ENCODE data around the gene NEK2. TPM values are rescaled to one million over a fixed set of nuclear protein-coding genes. Genes with fewer than 3 reads are reported as not detected.
"Not testable (repeated sequence)": the region's sequence is repeated elsewhere in the genome, so short reads cannot be mapped to it uniquely, and the experiment has no call there.

Gene NEK2
- total RNA-seq (0.81 TPM), polyA plus RNA-seq (1 to 10 TPM in 3 of 4 donors, under 1 TPM in 1; 0.98 to 1.5 (median 1.5) TPM)

GRCh38 chr1:211675230-211676105 is at the start of gene NEK2:
Gene NEK2, minus strand, starts transcription at chr1:211675621. Its CDS starts 142 bp downstream, at chr1:211675479.
- no peaks in the 10 kb centered on the region for H3K9me3 ChIP-seq (ENCODE audit: control insufficient read depth in 2 of 2, low read length in 2 of 2)
- H3K4me1 ChIP-seq (ENCODE audit: control insufficient read depth, insufficient read depth, low read length, poor library complexity, severe bottlenecking): peaks cover 9% of the 10 kb centered on the region
- Mint-ChIP-seq H3K4me1 (peaks cover 8 to 21% (median 16%) of the 10 kb centered on the region in 4 donors), H3K9me3 (no peaks in the 10 kb centered on the region), H3K4me3 (peak within 1 kb of the TSS; percentile 91 to 96 (median 93)), H3K27ac (peak within 1 kb of the TSS; percentile 38 to 92 (median 87)), H3K36me3 (no peaks in the 10 kb centered on the region), H3K27me3 (peaks cover 5% of the 10 kb centered on the region)
- H3K27me3 ChIP-seq (ENCODE audit: control insufficient read depth, insufficient read depth, low read length): no peaks in the 10 kb centered on the region
- H3K36me3 ChIP-seq (ENCODE audit: control insufficient read depth, insufficient read depth, low read length): no peaks in the 10 kb centered on the region
- ATAC-seq (ENCODE audit: low read depth in 2 of 2): peak; percentile 89 to 92
- DNase-seq: peak; percentile 77 to 96 (median 83)
- peak within 1 kb of the TSS; percentile 82 for H3K4me3 ChIP-seq (ENCODE audit: low read depth, low read length)
- H3K27ac ChIP-seq (ENCODE audit: insufficient read depth, low read length, poor library complexity, severe bottlenecking): peak within 1 kb of the TSS; percentile 69

DNA sequence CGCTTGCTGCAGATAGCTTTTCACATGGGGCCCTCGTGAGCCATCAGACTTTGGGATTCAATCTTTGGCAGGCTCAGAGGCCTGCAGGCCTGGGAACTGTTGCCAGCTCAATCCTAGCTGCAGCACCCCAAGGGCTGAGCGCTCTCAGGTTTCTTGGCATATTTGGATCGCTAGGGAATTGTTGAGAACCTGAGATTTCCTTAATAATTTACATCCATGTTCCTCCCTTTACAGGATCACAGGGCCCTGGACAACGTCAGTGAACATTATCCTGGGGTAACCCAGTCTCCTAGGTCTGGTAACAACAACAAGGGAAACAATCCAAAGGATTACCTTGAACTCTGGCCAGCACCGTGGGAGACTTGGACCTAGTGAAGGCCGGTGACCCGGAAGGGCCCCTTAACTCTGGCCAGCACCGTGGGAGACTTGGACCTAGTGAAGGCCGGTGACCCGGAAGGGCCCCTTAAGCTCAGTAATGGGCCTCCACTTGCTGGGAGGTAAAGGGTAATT is 49.3 kb upstream of the NEK2 start:
- H3K36me3 ChIP-seq (ENCODE audit: control insufficient read depth, insufficient read depth, low read length): no peaks in the 10 kb centered on the region
- Mint-ChIP-seq H3K27ac (no peak overlapping the region), H3K36me3 (no peaks in the 10 kb centered on the region), H3K4me1 (no peaks in the 10 kb centered on the region), H3K27me3 (peaks cover 9% of the 10 kb centered on the region), H3K9me3 (no peaks in the 10 kb centered on the region), H3K4me3 (no peak overlapping the region)
- no peaks in the 10 kb centered on the region for H3K27me3 ChIP-seq (ENCODE audit: control insufficient read depth, insufficient read depth, low read length)
- ATAC-seq (ENCODE audit: low read depth in 2 of 2) (no peak), DNase-seq (no peak)
- H3K9me3 ChIP-seq (ENCODE audit: control insufficient read depth in 2 of 2, low read length in 2 of 2): no peaks in the 10 kb centered on the region
- H3K4me1 ChIP-seq (ENCODE audit: control insufficient read depth, insufficient read depth, low read length, poor library complexity, severe bottlenecking): no peaks in the 10 kb centered on the region
- H3K4me3 ChIP-seq (ENCODE audit: low read depth, low read length): no peak overlapping the region
- H3K27ac ChIP-seq (ENCODE audit: insufficient read depth, low read length, poor library complexity, severe bottlenecking): no peak overlapping the region

- Mint-ChIP-seq H3K27me3 (peaks cover 12% of the 10 kb centered on the region), H3K9me3 (no peaks in the 10 kb centered on the region), H3K27ac (no peak overlapping the region), H3K36me3 (no peaks in the 10 kb centered on the region), H3K4me3 (no peak overlapping the region), H3K4me1 (no peaks in the 10 kb centered on the region)
- DNase-seq (no peak), ATAC-seq (ENCODE audit: low read depth in 2 of 2) (no peak)
- no peaks in the 10 kb centered on the region for H3K36me3 ChIP-seq (ENCODE audit: control insufficient read depth, insufficient read depth, low read length)
- H3K27ac ChIP-seq (ENCODE audit: insufficient read depth, low read length, poor library complexity, severe bottlenecking): no peak overlapping the region
- no peaks in the 10 kb centered on the region for H3K27me3 ChIP-seq (ENCODE audit: control insufficient read depth, insufficient read depth, low read length)
- no peak overlapping the region for H3K4me3 ChIP-seq (ENCODE audit: low read depth, low read length)
- no peaks in the 10 kb centered on the region for H3K9me3 ChIP-seq (ENCODE audit: control insufficient read depth in 2 of 2, low read length in 2 of 2)
- no peaks in the 10 kb centered on the region for H3K4me1 ChIP-seq (ENCODE audit: control insufficient read depth, insufficient read depth, low read length, poor library complexity, severe bottlenecking)
Measured at GRCh38 chr1:211723273-211723672, 47.9 kb upstream of the NEK2 start.

DNA sequence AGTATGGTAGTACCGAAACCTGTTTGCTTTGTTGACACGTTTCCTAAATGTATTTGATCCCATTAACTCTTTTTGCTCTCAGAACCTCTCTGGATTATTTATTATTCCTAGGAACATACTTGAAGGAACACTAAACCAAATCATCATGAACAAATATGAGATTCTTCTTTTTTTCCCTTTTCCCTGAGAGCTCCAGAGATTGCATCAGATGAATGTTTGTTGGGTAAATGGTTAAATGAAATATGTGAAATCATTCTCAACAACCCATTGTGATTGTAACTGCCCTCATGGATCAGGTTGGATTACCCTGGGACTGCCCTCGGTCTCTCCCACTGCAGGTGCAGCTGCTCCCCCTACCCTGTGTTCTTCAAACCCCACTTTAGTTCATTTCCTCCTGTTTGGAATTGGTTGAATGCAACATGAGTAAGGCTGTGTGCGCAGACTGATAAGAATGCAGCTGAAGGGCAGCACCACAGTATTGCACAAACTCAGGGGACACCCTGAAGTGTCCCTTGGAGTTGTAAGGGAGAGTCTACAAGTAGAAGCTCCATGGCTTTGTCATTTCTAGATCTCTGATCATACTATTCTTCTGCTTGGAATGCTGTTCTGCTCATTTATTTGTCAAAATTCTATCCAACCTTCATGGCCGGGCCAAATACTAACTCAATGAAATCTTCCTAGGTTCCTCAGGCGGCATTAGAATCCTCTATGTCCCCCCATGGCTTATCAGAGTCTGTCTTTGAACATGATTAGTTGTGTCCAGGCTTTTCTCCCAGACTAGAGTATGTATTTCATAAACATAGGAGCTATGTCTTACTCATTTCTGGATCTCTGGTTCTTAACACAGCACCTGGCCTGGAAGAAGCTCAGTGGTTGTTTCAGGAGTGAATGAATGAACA is 47.1 kb upstream of the NEK2 start:
- Histone ChIP-seq H3K36me3 (ENCODE audit: control insufficient read depth, insufficient read depth, low read length) (no peaks in the 10 kb centered on the region), H3K27me3 (ENCODE audit: control insufficient read depth, insufficient read depth, low read length) (no peaks in the 10 kb centered on the region), H3K4me3 (ENCODE audit: low read depth, low read length) (no peak overlapping the region), H3K4me1 (ENCODE audit: control insufficient read depth, insufficient read depth, low read length, poor library complexity, severe bottlenecking) (no peaks in the 10 kb centered on the region), H3K9me3 (ENCODE audit: control insufficient read depth in 2 of 2, low read length in 2 of 2) (no peaks in the 10 kb centered on the region), H3K27ac (ENCODE audit: insufficient read depth, low read length, poor library complexity, severe bottlenecking) (no peak overlapping the region)
- Mint-ChIP-seq H3K4me3 (no peak overlapping the region), H3K9me3 (no peaks in the 10 kb centered on the region), H3K27me3 (peaks cover 9% of the 10 kb centered on the region), H3K27ac (no peak overlapping the region), H3K4me1 (no peaks in the 10 kb centered on the region), H3K36me3 (no peaks in the 10 kb centered on the region)
- DNase-seq: no peak
- ATAC-seq (ENCODE audit: low read depth in 2 of 2): no peak

DNA sequence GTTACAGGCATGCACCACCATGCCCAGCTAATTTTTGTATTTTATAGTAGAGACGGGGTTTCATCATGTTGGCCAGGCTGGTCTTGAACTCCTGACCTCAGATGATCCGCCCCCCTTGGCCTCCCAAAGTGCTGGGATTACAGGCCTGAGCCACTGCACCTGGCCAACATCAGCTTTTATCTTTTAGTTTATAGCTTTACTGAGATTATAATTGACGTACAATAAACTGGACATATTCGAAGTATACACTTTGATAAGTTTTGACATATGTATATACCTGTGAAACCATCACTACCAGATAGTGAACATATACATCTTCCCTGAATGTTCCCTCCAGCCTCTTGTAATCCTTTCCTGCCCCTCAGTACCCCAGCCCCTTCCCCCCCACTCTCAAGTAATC is 41.1 kb upstream of the NEK2 start:
- not testable (repeated sequence) for DNase-seq; H3K9me3 Mint-ChIP-seq; H3K27me3 ChIP-seq (ENCODE audit: control insufficient read depth, insufficient read depth, low read length); H3K4me1 ChIP-seq (ENCODE audit: control insufficient read depth, insufficient read depth, low read length, poor library complexity, severe bottlenecking); H3K27ac ChIP-seq (ENCODE audit: insufficient read depth, low read length, poor library complexity, severe bottlenecking); H3K9me3 ChIP-seq (ENCODE audit: control insufficient read depth in 2 of 2, low read length in 2 of 2); H3K36me3 Mint-ChIP-seq; H3K36me3 ChIP-seq (ENCODE audit: control insufficient read depth, insufficient read depth, low read length); ATAC-seq (ENCODE audit: low read depth in 2 of 2); H3K4me1 Mint-ChIP-seq; H3K27me3 Mint-ChIP-seq; H3K4me3 ChIP-seq (ENCODE audit: low read depth, low read length); H3K27ac Mint-ChIP-seq; H3K4me3 Mint-ChIP-seq

- DNase-seq (no peak), ATAC-seq (ENCODE audit: low read depth in 2 of 2) (no peak)
- Mint-ChIP-seq H3K4me3 (no peak overlapping the region), H3K4me1 (no peaks in the 10 kb centered on the region), H3K9me3 (peaks cover 0 to 2% (median 0%) of the 10 kb centered on the region in 7 donors), H3K27me3 (peaks cover 4% of the 10 kb centered on the region), H3K36me3 (no peaks in the 10 kb centered on the region), H3K27ac (no peak overlapping the region)
- Histone ChIP-seq H3K27me3 (ENCODE audit: control insufficient read depth, insufficient read depth, low read length) (no peaks in the 10 kb centered on the region), H3K36me3 (ENCODE audit: control insufficient read depth, insufficient read depth, low read length) (no peaks in the 10 kb centered on the region), H3K9me3 (ENCODE audit: control insufficient read depth in 2 of 2, low read length in 2 of 2) (no peaks in the 10 kb centered on the region), H3K27ac (ENCODE audit: insufficient read depth, low read length, poor library complexity, severe bottlenecking) (no peak overlapping the region), H3K4me3 (ENCODE audit: low read depth, low read length) (no peak overlapping the region), H3K4me1 (ENCODE audit: control insufficient read depth, insufficient read depth, low read length, poor library complexity, severe bottlenecking) (no peaks in the 10 kb centered on the region)
Measured at GRCh38 chr1:211715971-211716370, 40.5 kb upstream of the NEK2 start.

DNA sequence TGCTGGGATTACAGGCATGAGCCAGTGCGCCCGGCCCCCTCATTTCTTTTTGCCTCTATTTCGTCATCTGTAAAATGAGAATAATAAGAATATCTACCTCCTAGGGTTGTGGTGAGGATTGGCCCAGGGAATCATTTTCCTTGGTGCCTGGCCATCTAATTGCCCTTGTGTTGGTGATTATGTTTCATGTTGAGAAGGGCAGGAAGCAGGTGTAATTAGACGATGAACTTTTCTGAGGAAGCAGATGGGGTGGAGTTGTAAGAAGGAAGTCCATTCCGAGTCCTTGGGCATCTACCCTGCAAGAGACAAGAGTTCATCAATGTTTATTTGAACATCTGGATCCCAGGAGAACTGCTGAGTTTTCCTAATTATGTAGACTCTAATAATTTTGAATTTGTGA is 38.7 kb upstream of the NEK2 start:
- Mint-ChIP-seq H3K9me3 (peaks cover 0 to 2% (median 0%) of the 10 kb centered on the region in 7 donors), H3K27me3 (peaks cover 4% of the 10 kb centered on the region)

More for the DNA sequence above, 38.7 kb upstream of the NEK2 start:
- Histone ChIP-seq H3K36me3 (ENCODE audit: control insufficient read depth, insufficient read depth, low read length) (no peaks in the 10 kb centered on the region), H3K4me1 (ENCODE audit: control insufficient read depth, insufficient read depth, low read length, poor library complexity, severe bottlenecking) (no peaks in the 10 kb centered on the region), H3K27ac (ENCODE audit: insufficient read depth, low read length, poor library complexity, severe bottlenecking) (no peak overlapping the region), H3K9me3 (ENCODE audit: control insufficient read depth in 2 of 2, low read length in 2 of 2) (no peaks in the 10 kb centered on the region), H3K27me3 (ENCODE audit: control insufficient read depth, insufficient read depth, low read length) (no peaks in the 10 kb centered on the region), H3K4me3 (ENCODE audit: low read depth, low read length) (no peak overlapping the region)
- Mint-ChIP-seq H3K36me3 (no peaks in the 10 kb centered on the region), H3K4me1 (no peaks in the 10 kb centered on the region), H3K4me3 (no peak overlapping the region), H3K27ac (no peak overlapping the region)
- ATAC-seq (ENCODE audit: low read depth in 2 of 2) (no peak), DNase-seq (no peak)

Data from CD4-positive, CD25-positive, alpha-beta regulatory T cell (primary cell).